Stimulated activated CD4-positive, alpha-beta T cell treated with anti-CD3 and anti-CD28 coated beads, Interleukin-12 subunit alpha, Interleukin-12 subunit beta, amount 100 ng/mL, for 24 hours (primary cell): ENCODE data around the gene KCNMA1.

ENCODE experiments used
- DNase-seq, 2 experiments: peaks; one replicate each; pipeline ENCODE4 v3.0.0-alpha.2; 2020; ENCODE audit warnings: low read depth in 2 of 2

KCNMA1 gene

GRCh38 chr10:77210645-77211044, 427.0 kb downstream of the KCNMA1 start:
- no peak for DNase-seq

DNA sequence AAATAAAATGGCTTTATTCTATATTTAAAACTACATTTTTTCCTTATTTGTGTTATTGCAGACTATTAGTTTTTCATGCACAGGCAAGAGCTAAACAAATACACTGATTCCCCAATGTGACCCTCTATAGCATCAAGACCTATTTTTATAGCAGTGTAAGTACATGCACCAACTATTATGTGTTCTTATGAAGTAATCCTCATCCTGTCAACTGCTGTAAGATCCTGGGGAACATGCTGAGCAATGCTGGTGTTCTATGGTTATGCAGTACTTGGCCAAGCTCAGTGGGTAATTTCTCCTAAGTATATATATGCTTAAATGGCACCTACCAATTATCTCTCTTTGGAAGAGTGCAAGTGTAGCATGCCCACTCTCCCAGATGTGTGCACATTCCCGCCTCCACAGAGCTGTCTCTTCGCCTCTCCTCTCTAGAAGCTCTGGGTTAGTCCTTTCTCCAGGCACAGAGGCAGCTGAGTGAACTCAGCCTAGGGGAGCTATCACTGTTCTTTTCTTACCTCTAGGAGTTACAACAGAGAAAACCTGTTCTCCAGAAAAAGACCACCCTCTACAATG, 428.8 kb downstream of the KCNMA1 start:
- no peak for DNase-seq

GRCh38 chr10:77207828-77208185, 429.8 kb downstream of the KCNMA1 start:
- DNase-seq, result no peak

- no peak for DNase-seq
These were observed 430.3 kb downstream of the KCNMA1 start for GRCh38 chr10:77207182-77207827.

DNA sequence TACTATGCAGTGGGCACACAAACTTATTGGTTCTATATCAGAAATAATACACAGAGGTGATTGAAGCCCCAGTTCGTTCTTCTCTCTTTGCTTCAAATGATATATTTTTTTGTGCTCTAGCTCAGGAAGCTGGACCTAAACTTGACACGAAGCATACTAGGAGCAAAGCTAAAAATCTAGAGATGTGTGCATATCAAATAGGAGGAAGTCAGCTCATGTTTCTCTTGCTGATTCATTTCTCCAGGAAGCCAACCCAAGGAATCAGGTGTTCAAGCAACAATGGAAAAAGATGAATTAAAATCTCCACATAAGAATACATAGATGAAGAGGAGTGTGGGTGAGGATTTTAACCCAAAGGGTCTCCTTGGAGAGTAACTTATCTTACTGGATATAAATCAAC, 432.5 kb downstream of the KCNMA1 start:
- DNase-seq, result no peak

GRCh38 chr10:77204171-77204570, 433.4 kb downstream of the KCNMA1 start:
- DNase-seq, result no peak

GRCh38 chr10:77202857-77203256, 434.8 kb downstream of the KCNMA1 start:
- no peak for DNase-seq

DNA sequence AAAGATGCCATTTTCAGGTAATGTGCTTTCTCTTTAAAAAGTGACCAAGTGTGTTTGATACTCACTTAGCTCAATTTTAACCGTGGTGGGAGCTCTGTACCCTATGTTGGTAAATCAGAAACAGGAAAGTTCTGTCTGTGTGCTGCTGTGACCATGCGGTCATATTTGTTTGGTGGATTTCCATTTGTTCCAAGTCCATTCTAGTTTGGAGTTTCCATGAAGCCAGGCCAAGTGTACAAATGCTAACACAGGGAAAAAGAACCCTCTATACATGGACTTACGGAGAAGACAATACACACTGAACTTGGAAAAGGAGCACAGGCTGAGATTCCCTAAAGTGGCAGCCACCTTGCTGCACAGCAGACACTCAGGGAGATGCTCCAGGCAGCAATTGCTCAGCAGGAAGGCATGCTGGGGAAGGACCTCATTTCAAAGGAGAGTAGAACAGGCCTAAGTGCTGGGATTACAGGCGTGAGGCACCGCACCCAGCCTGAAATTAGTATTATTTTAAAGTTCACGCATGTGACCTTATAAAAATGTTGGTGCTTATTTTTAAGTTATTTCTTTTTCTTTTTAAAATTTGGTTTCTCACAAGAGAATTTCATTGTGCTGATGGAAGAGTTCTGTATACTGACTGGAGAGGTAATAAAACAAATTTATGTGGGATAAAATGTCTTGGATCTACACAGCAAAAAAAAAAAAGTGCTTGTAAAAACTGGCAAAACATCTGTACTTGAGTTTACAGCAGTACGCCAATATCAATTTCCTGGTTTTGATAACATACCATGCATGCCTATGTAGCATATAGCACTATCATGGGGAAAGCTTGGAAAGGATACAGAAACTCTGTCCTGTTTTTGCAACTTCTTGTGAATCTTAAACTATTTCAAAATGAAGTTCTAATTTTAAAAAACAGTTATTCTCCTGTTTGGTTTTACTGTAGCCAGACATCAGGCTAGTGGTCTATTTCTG, 436.2 kb downstream of the KCNMA1 start:
- DNase-seq, result no peak

DNA sequence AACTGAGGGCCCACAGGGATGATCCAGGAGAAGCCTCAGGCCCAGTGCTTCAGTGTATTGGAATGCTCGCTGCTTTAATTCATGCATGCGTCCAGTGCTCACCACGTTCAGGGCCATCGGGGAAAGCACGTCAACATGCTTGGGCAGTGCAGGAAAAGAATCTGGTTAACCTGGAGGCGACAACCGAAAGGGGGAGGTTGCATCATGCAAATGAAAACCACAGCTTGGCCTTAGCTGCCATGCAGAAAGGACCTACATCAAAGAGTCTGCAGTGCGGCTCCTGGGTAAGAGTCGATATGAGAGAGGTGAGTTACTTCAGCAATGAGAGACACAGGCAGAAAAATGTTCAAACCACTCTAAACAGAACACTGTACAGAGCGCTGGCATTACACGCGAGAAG, 440.1 kb downstream of the KCNMA1 start:
- no peak for DNase-seq

DNA sequence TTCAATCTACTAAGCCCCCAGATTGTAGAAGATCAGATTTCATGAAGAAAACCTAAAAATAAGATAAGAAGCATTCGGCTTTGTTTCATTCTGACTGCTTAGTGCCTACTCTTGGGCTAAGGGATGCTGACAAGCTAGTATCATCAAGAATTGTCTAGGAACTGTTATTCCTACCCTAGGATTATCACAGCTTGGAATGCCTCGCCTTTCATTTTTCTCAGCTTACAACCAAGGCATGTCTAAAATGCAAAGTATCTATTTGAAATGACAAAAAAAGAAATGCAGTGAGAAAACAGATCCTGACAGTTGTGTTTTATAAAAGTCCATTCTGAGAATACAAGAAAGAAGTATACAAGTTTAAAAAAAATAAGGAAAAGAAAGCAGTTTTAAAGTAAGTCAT, 441.0 kb downstream of the KCNMA1 start:
- no peak for DNase-seq

DNA sequence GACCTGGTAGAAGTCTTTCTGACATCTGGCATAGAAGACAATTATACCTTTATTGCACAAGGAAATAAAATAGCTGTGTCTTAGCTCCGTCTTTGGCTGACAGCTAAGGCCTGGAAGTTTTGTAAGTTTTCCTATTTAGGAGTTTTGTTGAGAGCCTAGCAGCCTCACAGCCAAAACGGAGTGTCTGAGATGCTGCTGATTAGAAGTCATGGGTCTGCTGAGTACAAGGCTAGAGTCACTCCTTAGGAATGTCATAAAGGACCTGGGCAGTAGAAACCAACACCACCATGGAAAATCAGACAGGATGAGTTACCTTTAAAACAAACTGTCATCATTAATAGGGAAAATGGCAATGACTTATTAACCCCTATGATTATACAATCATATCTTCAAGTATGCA, 442.5 kb downstream of the KCNMA1 start:
- no peak for DNase-seq

DNA sequence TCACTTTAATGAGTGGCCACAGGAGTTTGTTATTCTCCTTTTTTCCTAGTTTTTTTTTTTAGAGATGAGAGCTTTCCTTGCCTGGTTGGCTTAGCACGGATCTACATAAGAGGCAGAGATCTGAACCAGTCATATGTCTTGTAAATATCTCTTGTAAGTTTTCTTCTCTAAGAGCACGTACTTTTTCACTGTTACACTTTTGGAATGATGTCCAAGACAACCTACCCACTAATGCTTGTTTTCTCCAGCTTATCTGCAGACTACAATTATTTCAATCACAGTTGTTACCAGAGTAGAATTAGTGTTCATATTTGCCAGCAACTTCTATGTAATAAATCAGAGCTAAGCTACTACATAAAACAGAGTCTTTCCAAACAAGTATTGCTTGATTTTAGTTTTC, 444.6 kb downstream of the KCNMA1 start:
- DNase-seq, result no peak

DNA sequence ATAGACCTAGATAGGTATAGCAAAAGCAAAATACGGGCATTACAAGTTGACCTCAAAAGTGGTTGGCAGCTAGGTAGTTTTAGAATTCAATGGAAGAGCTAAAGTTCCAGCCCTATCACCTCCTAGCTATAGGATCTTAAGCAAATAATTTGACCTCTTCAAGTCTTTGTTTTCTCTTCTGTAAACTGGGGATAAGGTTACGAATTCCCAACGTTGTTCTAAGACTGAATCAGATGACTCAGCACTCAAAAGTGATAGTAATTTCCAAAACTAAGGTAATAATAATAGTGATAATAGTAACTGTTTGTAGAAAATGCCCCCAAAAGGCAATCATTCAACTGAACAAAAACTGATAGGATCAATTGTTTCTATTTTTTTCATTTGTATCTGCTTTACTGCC, 445.2 kb downstream of the KCNMA1 start:
- DNase-seq, result no peak

DNA sequence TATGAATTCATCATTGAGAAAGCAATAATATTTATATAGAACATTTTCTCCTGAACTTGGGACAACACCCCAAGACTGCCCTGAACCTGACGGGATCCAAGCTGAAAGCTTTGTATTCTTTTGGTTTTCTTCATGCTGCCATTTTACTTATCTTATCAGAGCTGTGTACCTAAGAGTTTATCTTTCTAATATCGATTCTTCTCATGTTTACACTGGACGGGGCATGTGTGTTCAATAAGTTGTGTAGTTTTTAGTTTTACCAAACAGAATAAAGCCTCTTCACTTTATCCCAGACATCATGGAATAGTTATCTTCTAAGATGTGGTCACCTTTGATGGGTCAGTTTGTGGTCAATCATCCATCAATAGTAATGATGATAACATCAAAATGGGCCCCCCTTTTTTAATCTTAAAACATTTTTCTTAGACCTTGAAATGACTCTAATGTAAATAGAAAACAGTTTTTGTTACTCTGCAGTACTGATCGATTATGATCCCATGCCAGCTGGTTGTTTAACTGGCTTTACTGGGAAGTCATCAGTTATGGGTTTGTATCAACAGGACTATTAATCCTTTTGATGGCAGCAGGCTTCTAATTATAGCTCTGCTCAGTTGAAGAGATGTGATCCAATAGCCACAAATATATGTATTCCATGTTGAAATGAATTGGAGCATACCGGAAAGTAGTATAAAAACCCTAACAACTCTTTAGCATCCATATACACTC, 446.1 kb downstream of the KCNMA1 start:
- no peak for DNase-seq

- no peak for DNase-seq
These were observed 447.3 kb downstream of the KCNMA1 start for GRCh38 chr10:77190291-77190690.

DNA sequence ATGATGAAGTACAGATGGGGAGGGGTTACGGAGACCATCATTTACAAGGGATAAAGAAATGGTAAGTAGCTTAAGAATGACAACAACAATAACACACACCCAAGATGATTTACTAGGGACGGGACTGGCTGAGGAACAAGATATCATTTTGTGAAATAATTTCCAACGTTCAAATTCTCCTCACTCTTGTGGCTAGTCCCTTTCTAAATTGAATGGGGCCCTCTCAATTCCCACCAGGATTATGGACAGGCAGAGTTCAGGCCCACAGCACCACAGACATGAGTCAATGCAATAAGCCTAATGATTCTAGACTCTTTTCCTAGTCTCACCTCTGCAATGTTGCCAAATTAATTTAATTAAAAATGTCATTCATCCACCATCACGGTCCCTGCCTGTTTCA, 448.1 kb downstream of the KCNMA1 start:
- no peak for DNase-seq

- DNase-seq, result no peak
These were observed 448.5 kb downstream of the KCNMA1 start for GRCh38 chr10:77189075-77189474.

GRCh38 chr10:77188521-77188920, 449.1 kb downstream of the KCNMA1 start:
- no peak for DNase-seq

GRCh38 chr10:77188000-77188395, 449.6 kb downstream of the KCNMA1 start:
- DNase-seq, result no peak

GRCh38 chr10:77187376-77187999, 450.1 kb downstream of the KCNMA1 start:
- DNase-seq, result no peak

DNA sequence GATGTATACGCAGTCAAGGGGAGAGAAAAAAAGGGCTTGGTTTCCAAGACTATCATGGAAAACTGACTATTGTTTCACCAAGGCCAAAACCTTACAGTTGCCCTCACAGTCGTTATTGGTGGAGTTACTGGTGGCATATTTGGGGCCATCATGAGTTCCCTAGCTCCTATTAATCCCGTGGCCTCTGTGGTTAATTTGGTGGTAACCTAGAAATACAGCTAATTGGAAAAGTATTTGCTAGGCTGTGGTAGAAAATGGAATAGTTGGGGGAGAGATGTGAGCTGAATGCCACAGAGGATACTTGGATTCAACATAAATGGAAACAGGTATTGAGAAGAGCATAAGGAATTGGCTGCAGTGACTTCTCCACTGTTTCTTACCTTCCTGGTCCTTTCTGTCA, 450.7 kb downstream of the KCNMA1 start:
- no peak for DNase-seq

- DNase-seq, result no peak
These were observed 451.9 kb downstream of the KCNMA1 start for GRCh38 chr10:77185696-77186095.
